CD4-positive, alpha-beta T cell treated with Interleukin-15 for 1 hour (primary cell): ENCODE measurements around the gene MYH10.
"Not testable (repeated sequence)": the region's sequence is repeated elsewhere in the genome, so short reads cannot be mapped to it uniquely, and the experiment has no call there.

Source experiments
- DNase-seq: peaks from one replicate; pipeline ENCODE4 v3.0.0-alpha.2; 2020

Gene MYH10

DNA sequence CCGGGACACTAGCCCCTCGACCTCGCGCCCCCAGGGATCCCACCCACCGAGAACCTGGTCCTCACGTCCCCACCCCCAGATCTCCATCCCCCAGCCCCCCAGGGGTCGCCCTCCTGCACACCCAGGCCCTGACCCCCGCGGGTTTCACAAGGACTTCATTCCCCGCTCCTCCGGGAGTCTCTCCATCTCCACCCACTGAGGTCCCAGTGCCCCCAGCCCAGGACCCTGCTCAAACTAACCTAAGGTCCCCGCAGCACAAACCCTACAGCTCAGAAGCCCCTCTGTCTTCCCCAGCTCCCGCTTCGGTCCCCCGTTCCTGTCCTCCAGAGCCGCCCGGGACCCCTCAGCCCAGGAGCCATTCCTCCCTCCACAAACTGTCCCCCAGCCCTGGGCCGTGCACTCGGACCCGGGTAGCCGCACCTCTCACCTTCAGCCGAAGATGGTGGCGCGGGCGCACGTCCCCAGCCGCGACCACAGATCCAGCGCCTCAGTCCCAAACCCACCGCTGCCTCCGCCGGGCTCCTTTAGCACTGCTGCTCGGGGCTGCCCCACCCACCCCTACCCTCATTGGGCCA is at the start of gene MYH10:
Gene MYH10, minus strand, starts transcription at position 499 of the 575 bp plus-strand sequence. CDS start 7,479 bp downstream, outside the sequence.
- DNase-seq, result no peak

DNA sequence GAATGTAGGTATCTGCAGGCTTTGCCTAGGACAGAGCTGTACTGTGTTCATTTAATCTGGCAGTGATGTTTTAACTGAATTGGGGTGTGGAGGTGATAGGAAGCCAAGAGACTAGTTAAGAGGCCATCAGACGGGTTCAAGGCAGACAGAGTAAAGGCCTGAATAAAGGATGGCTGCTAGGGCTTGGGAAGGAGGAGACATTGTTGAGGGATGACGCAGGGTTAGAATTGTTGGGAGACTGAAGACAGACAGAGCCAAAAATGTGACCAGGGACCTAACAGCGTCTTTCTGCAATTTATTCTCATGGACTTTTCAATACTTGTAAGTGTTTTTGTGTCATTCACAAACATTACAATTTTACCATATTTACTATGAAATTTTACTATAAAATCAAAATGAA is 48.6 kb upstream of the MYH10 start:
- no peak for DNase-seq

DNA sequence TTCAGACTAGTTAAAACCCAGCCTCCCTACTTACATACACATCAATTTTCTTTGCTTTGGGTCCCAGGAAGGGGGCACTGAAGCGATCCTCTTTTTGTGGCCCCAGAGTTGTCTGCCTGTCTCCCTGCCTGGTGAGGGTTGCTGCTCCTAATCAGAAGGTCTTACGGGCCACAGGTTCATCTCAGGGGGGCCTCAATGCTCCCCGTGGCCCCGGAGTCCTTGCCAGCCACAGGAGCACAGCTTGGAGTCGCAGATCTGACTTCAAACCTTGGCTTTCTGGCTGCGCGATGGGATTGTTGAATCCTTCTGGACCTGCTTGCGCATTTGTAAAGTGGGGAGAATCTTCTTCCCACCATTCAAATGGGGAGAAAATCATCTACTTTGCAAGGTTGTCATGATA is 44.8 kb upstream of the MYH10 start:
- DNase-seq, result no peak

DNA sequence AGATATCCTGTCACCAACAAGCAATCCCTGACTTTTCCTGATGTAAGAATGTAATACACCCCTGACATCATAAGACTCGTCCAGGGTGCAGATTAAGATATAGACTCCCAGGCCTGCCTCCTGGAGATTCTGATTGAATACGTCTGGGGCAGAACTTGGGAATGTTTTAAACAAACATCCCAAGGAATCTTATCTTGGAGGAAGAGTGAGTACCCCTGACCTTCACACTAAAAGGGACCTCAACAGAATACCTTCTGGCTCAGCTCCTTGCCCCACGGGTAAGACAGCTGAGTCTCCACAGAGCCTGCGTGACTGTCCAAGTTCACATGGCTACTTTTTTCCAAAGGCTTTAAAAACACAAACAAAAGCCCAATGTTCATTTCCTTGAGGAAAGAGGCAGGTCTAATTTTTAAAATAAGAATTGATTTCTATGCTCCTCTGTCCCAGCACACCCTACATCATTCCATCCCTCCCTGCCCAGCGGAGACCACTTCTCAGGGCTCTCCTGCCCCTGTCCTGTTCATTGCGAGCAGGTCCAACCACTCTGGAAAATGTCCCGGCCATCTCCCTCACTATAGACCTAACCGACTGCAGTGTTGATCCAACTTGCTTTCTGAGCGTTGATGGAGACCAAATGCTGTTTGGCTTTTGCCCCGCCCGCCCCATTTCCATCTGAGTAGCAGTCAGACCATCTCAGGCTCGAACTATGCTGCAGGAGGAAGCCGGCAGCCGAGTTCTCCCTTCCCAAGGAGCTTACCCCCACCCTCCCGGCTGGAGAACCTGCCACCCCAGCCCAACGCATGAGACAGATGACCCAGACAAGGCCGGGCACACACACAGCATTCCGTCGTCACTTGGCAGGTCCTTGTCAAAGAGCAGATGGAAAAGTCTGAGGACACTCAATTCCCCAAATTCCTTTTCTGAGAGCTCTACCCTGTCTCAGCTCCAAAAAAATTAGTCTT is 44.1 kb upstream of the MYH10 start:
- no peak for DNase-seq

DNA sequence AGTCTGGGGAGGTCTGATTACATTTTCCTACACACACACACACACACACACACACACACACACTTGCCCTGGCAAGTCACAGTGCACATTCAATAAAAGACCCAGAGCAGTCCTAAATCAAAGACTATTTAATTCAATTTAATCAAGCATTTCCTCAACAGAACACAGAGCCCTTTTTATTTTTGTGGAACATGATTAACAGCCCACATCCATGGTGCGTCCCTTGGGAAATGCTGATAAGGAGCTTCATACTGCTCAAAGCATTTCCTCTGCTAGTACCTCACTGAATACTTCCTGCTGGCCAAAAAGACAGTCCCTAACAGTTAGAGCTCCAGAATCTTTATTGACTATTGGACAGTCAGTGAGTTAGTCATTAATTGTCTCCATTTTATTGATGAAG is 43.1 kb upstream of the MYH10 start:
- DNase-seq, result no peak

DNA sequence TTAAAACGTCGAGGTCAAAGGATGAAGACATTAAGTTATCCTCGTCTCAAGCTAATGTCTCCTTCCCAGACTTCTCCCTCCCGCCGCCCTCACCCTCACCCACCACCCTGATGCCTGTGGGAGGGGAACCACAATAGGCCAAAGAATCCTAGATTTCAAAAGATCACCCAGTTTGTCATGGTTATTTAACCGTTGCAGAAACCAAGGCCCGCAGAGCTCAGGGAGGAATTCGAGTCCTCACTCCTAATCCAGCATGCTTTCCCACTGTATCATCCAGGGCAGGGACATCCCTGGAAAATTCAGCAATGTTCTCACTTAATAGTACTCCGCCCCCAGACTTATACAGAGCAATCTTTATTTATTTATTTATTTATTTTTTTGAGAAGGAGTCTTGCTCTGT is 41.8 kb upstream of the MYH10 start:
- DNase-seq, result no peak

DNA sequence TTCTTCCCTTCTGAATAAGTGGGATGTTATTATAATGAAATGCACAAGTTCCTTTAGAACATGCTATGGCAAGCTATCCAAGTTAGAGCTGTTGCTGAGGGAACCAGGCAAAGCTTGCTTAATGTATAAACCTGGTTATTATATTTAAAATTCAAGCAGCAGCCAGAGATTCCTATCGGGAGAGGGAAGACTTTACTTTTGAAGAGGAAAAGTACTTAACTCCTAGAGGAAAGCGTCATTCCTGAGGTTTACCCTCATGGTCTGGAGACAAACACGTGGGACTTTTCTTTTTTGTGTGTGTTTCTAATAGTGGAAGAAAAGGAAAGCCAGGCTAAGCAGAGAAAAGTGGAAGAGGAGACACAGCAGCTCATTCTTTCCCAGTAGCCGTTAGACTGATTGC is 39.9 kb upstream of the MYH10 start:
- DNase-seq, result no peak

DNA sequence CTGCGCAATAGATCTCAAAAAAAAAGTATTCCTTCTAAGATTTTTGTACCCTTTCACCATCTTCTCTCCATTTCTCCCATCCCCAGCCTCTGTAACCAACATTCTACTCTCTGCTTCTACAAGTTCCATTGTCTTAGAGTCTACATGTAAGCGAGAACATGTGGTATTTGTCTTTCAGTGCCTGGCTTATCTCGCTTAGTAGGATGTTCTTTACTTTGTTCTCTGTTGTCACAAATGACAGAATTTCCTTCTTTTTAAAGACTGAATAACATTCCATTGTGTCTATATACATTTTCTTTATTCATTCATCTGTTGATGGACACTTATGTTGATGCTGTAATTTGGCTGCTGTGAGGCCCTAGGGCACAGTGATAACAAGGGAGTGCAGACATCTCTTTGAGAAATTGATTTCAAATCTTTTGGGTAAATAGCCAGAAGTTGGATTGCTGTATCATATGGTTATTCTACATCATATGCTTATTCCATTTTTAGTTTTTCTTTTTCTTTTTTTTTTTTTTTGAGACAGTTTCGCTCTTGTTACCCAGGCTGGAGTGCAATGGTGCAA is 37.7 kb upstream of the MYH10 start:
- DNase-seq, result no peak

DNA sequence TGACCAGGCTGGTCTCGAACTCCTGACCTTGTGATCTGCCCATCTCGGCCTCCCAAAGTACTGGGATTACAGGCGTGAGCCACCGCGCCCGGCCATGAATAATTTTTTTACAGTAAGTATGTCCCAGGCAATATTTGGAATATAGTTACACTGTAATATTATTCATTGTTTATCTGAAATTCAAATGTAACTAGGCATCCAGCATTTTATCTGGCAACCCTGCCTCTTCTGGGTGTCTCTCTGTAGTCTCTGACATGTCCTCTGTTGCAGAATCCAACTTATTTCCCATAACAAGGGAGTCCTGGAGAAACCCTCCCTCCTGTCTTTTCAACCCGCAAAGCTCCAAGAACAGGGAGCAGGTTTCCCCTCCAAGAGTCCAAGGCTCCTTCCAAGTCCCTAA is 36.9 kb upstream of the MYH10 start:
- DNase-seq, result no peak

DNA sequence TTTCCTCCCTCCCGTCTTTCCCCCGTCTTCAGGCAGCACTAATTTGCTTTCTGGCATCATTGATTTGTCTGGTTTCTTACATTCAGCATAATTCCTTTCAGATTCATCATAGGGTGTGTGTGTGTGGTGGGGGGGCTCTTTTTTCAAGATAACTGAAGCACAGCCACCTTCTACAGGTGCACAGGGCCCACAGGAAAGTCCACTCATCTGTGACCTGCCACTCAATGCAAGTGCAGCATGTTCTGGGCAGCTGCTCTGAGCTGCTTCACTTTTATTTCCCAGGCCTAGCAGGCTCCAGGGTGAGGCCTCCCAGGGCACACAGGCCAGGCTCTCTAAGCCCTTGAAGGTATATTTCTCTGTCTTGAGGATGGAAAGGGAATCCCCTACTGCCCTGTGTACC is 35.2 kb upstream of the MYH10 start:
- DNase-seq, result no peak

DNA sequence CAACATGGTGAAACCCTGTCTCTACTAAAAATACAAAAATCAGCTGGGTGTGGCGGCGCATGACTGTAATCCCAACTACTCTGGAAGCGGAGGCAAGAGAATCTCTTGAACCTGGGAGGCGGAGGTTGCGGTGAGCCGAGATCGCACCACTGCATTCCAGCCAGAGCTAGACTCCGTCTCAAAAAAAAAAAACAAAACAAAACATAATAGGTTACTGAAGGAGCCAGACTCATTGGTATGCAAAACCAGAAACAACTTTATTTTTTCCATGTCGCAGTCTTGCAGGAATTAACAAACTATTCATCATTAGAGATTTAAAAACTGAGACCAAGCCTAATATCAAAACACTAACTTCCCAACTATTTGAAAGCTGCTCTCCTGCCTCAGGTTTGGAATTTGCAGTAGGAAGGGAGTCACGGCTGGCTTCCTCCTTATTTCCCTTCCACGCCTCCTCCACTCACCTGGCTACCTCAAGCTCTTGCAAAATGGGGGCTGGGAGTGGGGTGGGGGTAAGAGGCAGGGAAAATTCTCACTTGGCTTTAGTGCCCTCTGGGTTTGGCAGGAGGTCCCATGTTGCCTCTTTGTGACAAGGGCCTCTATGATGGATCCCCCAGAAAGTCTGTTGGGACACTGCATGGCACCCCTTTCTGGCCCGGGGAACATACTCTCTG is 34.1 kb upstream of the MYH10 start:
- DNase-seq, result no peak

DNA sequence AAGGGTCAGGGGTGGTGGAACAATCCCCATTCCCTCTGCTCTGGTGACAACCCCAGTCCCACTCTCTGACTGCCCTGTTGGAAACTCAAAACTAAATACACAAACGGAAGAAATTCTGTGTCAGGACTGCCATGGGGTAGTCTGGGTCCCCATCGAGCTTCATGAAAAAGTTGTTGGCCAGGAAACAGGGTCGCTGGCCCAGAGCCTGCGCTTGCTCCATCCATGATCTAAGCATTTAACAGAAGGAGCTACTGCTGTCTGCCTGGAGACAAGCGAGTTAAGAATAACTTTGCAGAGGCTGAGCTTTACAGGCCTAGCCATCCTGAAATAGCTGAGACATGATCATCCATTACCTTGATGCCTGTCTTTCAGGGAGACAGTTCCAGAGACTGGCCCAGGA is 32.4 kb upstream of the MYH10 start:
- DNase-seq, result no peak

DNA sequence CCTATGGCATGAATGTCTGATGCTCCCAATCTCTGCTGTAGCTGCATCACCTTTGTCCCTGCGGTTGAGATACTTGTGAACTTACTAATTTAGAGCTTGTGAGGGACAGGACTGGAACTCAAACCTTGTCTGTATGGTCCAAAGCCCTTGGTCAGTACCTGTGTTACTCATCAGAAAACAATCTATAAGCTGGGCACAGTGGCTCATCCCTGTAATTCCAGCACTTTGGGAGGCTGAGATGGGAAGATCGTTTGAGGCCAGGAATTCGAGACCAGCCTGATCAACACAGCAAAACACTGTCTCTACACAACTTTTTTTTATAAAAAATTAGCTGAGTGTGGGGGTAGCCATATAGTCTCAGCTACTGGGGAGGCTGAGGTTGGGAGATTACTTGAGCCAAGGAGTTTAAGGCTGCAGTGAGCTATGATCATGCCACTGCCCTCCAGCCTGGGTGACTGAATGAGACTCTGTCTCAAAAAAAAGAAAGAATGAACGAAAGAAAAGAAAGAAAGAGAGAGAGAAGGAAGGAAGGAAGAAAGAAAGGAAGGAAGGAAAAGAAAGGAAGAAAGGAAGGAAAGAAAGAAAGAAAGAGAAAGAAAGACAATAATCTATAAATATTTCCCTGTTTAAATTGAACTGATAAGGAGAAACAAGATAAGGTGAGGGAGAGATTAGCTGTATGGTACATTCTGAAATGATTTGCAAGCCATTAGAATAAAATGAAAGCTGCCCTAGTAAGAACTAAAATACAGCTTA is 31.7 kb upstream of the MYH10 start:
- DNase-seq, result no peak

DNA sequence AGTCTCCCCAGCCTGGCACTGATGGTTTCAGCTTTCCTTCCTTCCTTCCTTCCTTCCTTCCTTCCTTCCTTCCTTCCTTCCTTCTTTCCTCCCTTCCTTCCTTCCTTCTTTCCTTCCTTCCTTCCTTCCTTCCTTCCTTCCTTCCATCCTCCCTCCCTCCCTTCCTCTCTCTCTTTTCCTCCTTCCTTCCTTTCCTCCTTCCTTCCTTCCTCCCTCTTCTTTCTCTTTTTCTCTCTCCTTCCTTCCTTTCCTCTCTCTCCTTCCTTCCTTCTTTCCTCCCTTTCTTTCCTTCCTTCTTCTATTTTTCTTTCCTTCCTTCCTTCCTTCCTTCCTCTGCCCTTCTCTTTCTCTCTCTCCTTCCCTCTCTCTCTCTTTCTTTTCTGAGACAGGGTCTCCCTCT is 30.2 kb upstream of the MYH10 start:
- not testable (repeated sequence) for DNase-seq

DNA sequence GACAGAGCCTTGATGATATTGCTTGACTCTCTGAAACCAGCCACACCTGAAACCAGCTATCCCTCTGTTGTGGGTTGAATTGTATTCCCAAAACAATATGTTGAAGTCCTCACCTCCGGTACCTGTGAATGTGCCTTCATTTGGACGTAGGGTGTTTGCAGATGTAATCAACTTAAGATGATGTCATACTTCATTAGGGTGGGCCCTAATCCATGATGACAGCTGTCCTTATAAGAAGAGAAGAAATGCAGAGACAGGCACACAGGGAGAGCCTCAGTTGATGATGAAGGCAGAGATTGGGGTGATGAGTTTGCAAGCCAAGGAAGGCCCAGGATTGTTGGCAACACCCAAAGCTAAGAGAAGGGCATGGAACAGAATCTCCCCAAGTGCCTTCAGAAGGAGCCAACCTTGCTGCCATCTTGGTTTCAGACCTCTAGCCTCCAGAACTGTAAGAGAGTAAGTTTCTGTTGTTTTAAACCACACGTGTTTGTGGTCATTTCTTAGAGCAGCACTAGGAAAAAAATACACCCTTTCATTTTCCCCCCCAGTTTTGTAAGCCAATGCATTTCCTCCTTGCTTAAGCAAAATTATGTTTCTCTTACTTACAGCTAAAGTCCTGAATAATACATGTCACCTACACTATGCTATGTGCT is 29.4 kb upstream of the MYH10 start:
- no peak for DNase-seq

DNA sequence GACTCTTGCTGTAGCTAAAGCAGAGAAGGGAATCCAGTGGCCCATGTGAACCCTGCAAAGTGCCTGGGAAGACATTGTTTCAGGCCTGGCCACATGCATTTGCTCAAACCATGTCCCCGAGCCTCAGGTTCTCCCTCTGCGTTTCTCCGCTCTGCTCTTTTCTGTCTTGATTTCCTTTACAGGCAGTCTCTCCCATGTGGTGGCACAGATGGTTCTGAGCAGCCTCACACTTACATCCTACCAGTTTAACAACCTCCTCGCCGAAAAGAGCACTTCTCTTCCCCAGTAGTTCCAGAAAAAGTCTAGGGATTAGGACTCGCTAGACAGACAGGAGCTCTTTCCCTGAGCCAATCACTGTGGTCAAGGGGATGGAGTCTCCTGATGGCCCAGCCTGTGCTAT is 28.3 kb upstream of the MYH10 start:
- DNase-seq, result no peak

DNA sequence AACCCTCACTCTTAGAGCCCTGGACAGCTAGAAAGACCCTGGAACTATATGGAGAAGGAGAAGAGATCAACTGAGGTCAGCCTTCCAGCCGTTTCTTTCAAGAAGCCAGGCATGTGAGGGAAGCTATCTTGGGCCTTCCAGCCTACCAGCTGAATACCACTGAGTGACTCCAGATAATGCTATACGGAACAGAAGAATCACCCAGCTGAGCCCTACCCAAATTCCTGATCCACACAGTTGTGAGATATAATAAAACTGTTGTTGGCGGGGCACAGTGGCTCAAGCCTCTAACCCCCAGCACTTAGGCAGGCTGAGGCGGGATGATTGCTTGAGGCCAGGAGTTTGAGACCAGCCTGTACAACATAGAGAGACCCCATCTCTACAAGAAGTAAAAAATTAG is 26.2 kb upstream of the MYH10 start:
- DNase-seq, result no peak

DNA sequence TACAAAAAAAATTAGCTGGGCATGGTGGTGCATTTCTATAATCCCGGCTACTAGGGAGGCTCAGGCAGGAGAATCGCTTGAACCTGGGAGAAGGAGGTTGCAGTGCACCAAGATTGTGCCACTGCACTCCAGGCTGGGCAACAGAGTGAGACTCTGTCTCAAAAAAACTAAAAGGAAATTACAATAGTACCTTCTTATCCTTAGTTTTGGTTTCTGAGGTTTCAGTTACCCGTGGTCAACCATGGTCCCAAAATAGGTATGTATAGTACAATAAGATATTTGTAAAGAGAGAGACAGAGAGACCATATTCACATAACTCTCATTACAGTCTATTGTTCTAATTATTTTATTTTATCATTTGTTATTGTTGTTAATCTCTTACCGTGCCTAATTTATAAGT is 24.3 kb upstream of the MYH10 start:
- no peak for DNase-seq

DNA sequence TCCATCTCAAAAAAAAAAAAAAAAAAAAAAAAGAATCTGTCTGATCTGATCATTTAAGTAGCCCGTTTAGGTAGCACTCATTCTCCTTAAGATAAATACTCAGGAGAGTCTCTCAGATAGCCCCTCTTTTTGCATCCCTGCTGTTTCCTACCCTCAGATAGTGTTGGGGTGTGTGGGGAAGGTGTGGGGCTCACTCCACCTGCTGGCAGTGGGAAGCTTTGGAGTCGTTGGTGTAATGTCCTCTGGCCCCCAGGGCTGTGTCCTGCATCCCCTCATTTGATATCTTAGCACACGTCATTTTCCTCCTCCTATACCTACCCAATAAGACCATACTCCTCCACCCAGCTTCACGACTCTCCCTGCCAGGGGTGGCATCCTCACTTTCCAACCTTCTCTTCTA is 20.5 kb upstream of the MYH10 start:
- no peak for DNase-seq

DNA sequence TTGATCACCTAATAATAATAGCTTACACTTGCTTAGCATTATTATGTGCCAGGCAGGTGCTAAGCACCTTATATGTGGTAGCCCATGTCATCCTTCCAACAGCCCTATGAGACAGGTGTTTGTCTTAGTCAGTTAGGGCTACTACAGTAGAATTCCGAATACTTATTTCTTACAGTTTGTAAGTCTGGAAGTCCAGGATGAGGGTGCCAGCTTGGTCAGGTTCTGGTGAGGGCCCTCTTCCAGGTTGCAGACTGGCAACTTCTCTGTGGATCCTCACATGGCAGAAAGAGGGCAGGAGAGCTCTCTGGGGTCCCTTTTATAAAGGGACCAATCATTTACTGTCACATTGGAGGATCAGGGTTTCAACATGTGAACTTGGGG is 19.6 kb upstream of the MYH10 start:
- DNase-seq, result no peak

DNA sequence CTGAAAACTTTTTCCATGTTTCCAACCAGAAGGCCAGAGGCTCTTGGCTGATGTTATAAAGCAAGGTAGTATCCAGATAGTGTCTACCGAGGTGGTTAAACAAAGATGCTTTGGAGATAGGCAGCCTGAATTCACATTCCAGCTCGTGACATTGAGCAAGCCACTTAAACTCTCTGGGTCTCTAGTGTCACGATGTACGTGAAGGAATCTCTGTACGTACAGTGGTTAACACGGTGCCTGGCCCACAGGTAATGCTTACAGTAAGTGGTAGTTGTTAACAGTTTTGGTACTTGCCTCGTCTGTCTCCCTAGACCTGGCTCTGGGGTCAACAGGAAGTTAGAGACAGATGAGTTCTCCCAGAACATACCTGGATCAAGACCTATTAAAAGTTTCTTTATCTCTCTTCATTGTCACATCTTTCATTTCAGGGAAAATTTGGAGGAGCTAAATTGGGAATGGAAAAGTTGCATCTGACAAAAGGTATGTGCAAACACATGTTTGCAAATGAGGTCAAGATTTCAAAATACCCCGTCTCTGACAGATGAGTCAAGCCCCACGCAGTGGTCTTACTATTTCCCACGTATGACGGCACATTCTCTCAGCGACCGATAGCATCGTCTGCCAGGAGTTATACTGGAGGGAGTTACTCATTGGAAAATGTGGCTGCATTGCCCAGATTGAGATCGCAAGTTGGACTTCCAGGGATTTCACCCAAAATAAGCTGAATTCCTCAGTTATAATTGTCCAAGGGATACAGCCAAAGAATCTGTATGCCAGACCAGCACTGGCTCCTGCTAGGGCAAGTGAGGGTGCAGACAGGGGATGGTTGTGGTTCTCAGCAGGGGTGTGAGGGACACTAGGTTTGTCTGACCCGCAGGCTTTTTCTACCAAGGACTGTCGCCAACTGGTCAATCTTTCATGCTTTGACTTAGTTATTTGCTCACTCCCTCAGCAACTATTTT is 18.9 kb upstream of the MYH10 start:
- no peak for DNase-seq
